Measurements from ENCODE around the gene GMDS.

GRCh38 chr6:1896897-1897296, 348.5 kb downstream of the GMDS start:
- TF ChIP-seq RARB (CRISPR knock-in tag; IDR thresholded peaks at IDR 0.05) (no peak), POU6F1 (CRISPR knock-in tag; IDR thresholded peaks at IDR 0.05; ENCODE audit: borderline replicate concordance, low read depth) (no peak), PATZ1 (CRISPR knock-in tag; IDR thresholded peaks at IDR 0.05; ENCODE audit: borderline replicate concordance) (no peak), OSR1 (CRISPR knock-in tag; IDR thresholded peaks at IDR 0.05) (no peak), ZFP30 (CRISPR knock-in tag; IDR thresholded peaks at IDR 0.05) (no peak), BACH2 (CRISPR knock-in tag; IDR thresholded peaks at IDR 0.05; ENCODE audit: borderline replicate concordance) (no peak), TOX (CRISPR knock-in tag; IDR thresholded peaks at IDR 0.05; ENCODE audit: borderline replicate concordance) (no peak), ARNTL (CRISPR knock-in tag; IDR thresholded peaks at IDR 0.05; ENCODE audit: borderline replicate concordance, low read depth) (no peak), CSDC2 (CRISPR knock-in tag; IDR thresholded peaks at IDR 0.05) (no peak), ZFP3 (CRISPR knock-in tag; IDR thresholded peaks at IDR 0.05) (no peak)

Measured in SK-N-SH treated with all-trans-retinoic acid at 6 μM for 48 hours (cell line).